Lower leg skin (tissue), 4 donors: ENCODE data around the gene STAB1. TPM values are rescaled to one million over a fixed set of nuclear protein-coding genes. Genes with fewer than 3 reads are reported as not detected.
A peak's percentile ranks its signal among the peaks of the same experiment; 100 is the strongest.

Experiments used
- DNase-seq, 2 donors: peaks; one replicate each; pipeline ENCODE4 v3.0.0-alpha.2; 2019; ENCODE audit warnings: low spot score in 2 of 2
- H3K4me3 ChIP-seq: fragments of 200-600 bp; sonication (generic); 2 replicates; pipeline ENCODE4 v1.5.1; 2017; ENCODE audit warnings: mild to moderate bottlenecking, low read depth; ENCODE audit not compliant: poor library complexity, severe bottlenecking
- CTCF ChIP-seq, 3 donors: fragments of 450-650 bp; IDR thresholded peaks; one replicate each; pipeline ENCODE4 v1.5.1; 2016; ENCODE audit warnings: antibody characterized with exemption in 3 of 3, mild to moderate bottlenecking in 3 of 3, moderate library complexity in 2 of 3
- POLR2A ChIP-seq, 2 donors: fragments of 450-650 bp; IDR thresholded peaks; one replicate each; pipeline ENCODE4 v1.6.1; 2016 to 2017; ENCODE audit warnings: antibody characterized with exemption in 2 of 2, mild to moderate bottlenecking in 1 of 2, moderate library complexity in 1 of 2
- WGBS, 2 donors: methylation state at CpG; one replicate each; pipeline ENCODE4 v1.1.5; 2018; 5-methylcytosine and 5-hydroxymethylcytosine counted together
- intact Hi-C: fragments of 100-400 bp; cut with DNase I; formaldehyde crosslinking; loops from one replicate; pipeline ENCODE4 v1.15.0; 2023; ENCODE audit warnings: low total_unique reads
- total RNA-seq, 4 donors: library from RNA; depleted of rRNA; stranded (reverse); fragments of >200 nt; gene quantifications; one replicate each; pipeline ENCODE4 v1.1.0, GENCODE V29; 2016

Gene STAB1
- total RNA-seq, 4 donors from 2014 or later, result 10.1 to 23.9 (median 12.1) TPM

GRCh38 chr3:52451237-52452083 is 43.7 kb upstream of the STAB1 start:
- 88% methylated on average over 24 of the region's 24 CpGs for WGBS, 2 donors
- TF ChIP-seq CTCF (IDR thresholded peaks at IDR 0.05), result no peak
- no peak for TF ChIP-seq POLR2A (IDR thresholded peaks at IDR 0.05)
- intact Hi-C loops, result loop anchor here (10.0 kb wide), 1 partner anchor 233 kb away; the partner anchor contains the start of genes GNL3 and PBRM1
- no peak overlapping the region for H3K4me3 ChIP-seq
- DNase-seq, result peak in 1 of 2 donors; percentile 85

- no peak overlapping the region for H3K4me3 ChIP-seq
- DNase-seq, result peak in 1 of 2 donors; percentile 82
- TF ChIP-seq POLR2A (IDR thresholded peaks at IDR 0.05) (no peak), CTCF (IDR thresholded peaks at IDR 0.05) (no peak)
- WGBS, 2 donors, result 92 to 93% methylated on average over 4 to 6 of the region's 6 CpGs
- intact Hi-C loops, result loop anchor here (10.0 kb wide), 1 partner anchor 233 kb away; the partner anchor contains the start of genes GNL3 and PBRM1
Measured at GRCh38 chr3:52452126-52452525, 43.0 kb upstream of the STAB1 start.

GRCh38 chr3:52452570-52453221 is 42.4 kb upstream of the STAB1 start:
- no peak overlapping the region for H3K4me3 ChIP-seq
- DNase-seq, result no peak
- intact Hi-C loops, result loop anchor here (10.0 kb wide), 1 partner anchor 232 kb away; the partner anchor contains the start of genes GNL3 and PBRM1
- WGBS, 2 donors, result 80 to 84% methylated on average over 11 of the region's 11 CpGs
- TF ChIP-seq POLR2A (IDR thresholded peaks at IDR 0.05), result no peak
- TF ChIP-seq CTCF (IDR thresholded peaks at IDR 0.05), result no peak

GRCh38 chr3:52453496-52454249 is 41.5 kb upstream of the STAB1 start, which contains the start of gene TNNC1:
Gene TNNC1, minus strand, starts transcription at chr3:52454041. Its CDS starts 26 bp downstream, at chr3:52454015.
- intact Hi-C loops, result loop anchor here (10.0 kb wide), 1 partner anchor 231 kb away; the partner anchor contains the start of genes GNL3 and PBRM1

More at GRCh38 chr3:52453496-52454249, 41.5 kb upstream of the STAB1 start, which contains the start of gene TNNC1:
- DNase-seq, result no peak
- TF ChIP-seq POLR2A (IDR thresholded peaks at IDR 0.05) (no peak), CTCF (IDR thresholded peaks at IDR 0.05) (no peak)
- WGBS, 2 donors, result 70 to 74% methylated on average over 16 of the region's 16 CpGs
- no peak within 1 kb of the TSS for H3K4me3 ChIP-seq
